HepG2 (cell line): ENCODE measurements around the gene CDC14B. TPM values are rescaled to one million over a fixed set of nuclear protein-coding genes. Genes with fewer than 3 reads are reported as not detected.

ENCODE experiments used
- CHCHD3 ChIP-seq: sonication (generic); formaldehyde crosslinking; IDR thresholded peaks from 2 replicates; pipeline ENCODE4 v1.8.0; 2022; ENCODE audit warnings: mild to moderate bottlenecking, missing genetic modification reagents, moderate library complexity
- EHMT2 ChIP-seq: fragments of 200-600 bp; sonication (generic); IDR thresholded peaks from 2 replicates; pipeline ENCODE4 v1.7.0; 2017; ENCODE audit warnings: antibody characterized with exemption, low read depth, low read length, borderline replicate concordance
- EZH2 ChIP-seq: conservative IDR thresholded peaks from 2 replicates; pipeline ENCODE4 v1.6.1; 2012; ENCODE audit warnings: mild to moderate bottlenecking, low read depth, low read length, moderate library complexity
- KDM5B ChIP-seq: sonication (generic); formaldehyde crosslinking; IDR thresholded peaks from 2 replicates; pipeline ENCODE4 v1.4.0; 2020; ENCODE audit warnings: missing genetic modification reagents, mild to moderate bottlenecking, borderline replicate concordance
- KDM6A ChIP-seq: IDR thresholded peaks from 2 replicates; pipeline ENCODE4 v1.6.1; 2016; ENCODE audit warnings: low read depth
- KLF11 ChIP-seq: IDR thresholded peaks from 2 replicates; pipeline ENCODE4 v1.6.1; 2016; ENCODE audit warnings: missing compliant biosample characterization
- MXD1 ChIP-seq: sonication (generic); formaldehyde crosslinking; IDR thresholded peaks from 2 replicates; pipeline ENCODE4 v1.4.0; 2020; ENCODE audit warnings: mild to moderate bottlenecking, missing genetic modification reagents
- RARG ChIP-seq: sonication (generic); formaldehyde crosslinking; IDR thresholded peaks from 2 replicates; pipeline ENCODE4 v1.4.0; 2020; ENCODE audit warnings: low read depth, mild to moderate bottlenecking, missing genetic modification reagents
- YEATS4 ChIP-seq: sonication (generic); formaldehyde crosslinking; IDR thresholded peaks from 2 replicates; pipeline ENCODE4 v1.4.0; 2020; ENCODE audit warnings: missing genetic modification reagents, borderline replicate concordance
- ZFP82 ChIP-seq: sonication (generic); formaldehyde crosslinking; IDR thresholded peaks from 2 replicates; pipeline ENCODE4 v1.5.1; 2020; ENCODE audit warnings: mild to moderate bottlenecking, missing genetic modification reagents, borderline replicate concordance
- ZFYVE20 ChIP-seq: sonication (generic); formaldehyde crosslinking; IDR thresholded peaks from 2 replicates; pipeline ENCODE4 v1.8.0; 2023; ENCODE audit warnings: low read depth, mild to moderate bottlenecking, moderate library complexity, missing genetic modification reagents, borderline replicate concordance
- ZNF225 ChIP-seq: sonication (generic); formaldehyde crosslinking; IDR thresholded peaks from 2 replicates; pipeline ENCODE4 v1.4.0; 2020; ENCODE audit warnings: mild to moderate bottlenecking, missing genetic modification reagents
- ZNF264 ChIP-seq: sonication (generic); formaldehyde crosslinking; IDR thresholded peaks from 2 replicates; pipeline ENCODE4 v1.4.0; 2020; ENCODE audit warnings: missing genetic modification reagents
- ZNF280D ChIP-seq: sonication (generic); formaldehyde crosslinking; IDR thresholded peaks from 2 replicates; pipeline ENCODE4 v1.5.1; 2020; ENCODE audit warnings: mild to moderate bottlenecking, missing genetic modification reagents
- ZNF292 ChIP-seq: sonication (generic); formaldehyde crosslinking; IDR thresholded peaks from 2 replicates; pipeline ENCODE4 v1.8.1; 2022; ENCODE audit warnings: mild to moderate bottlenecking, low read depth, missing genetic modification reagents, borderline replicate concordance
- ZNF33A ChIP-seq: sonication (generic); formaldehyde crosslinking; IDR thresholded peaks from 2 replicates; pipeline ENCODE4 v1.5.1; 2020; ENCODE audit warnings: missing genetic modification reagents, mild to moderate bottlenecking, moderate library complexity, borderline replicate concordance
- ZNF503 ChIP-seq: sonication (generic); formaldehyde crosslinking; IDR thresholded peaks from 2 replicates; pipeline ENCODE4 v1.4.0; 2020; ENCODE audit warnings: missing genetic modification reagents
- polyA plus RNA-seq, 8 experiments: library from polyadenylated mRNA; depleted of rRNA in 3 of 8; stranded (reverse) in 7 of 8; unstranded in 1 of 8; fragments of >200 nt; fragmentation: Illumina TruSeq in 4 of 8; extraction: Trizol in 4 of 8; gene quantifications; 2 replicates each; pipeline versions ENCODE4 v1.2.1 to v1.2.3, GENCODE V29; 2011 to 2016; ENCODE audit warnings: low read depth in 4 of 8, missing spikeins in 1 of 8, mixed read lengths in 1 of 8; ENCODE audit not compliant: insufficient read depth in 1 of 8
- total RNA-seq, 5 experiments: library from RNA; depleted of rRNA; stranded (reverse); fragments of >200 nt; fragmentation: Illumina TruSeq; extraction: Trizol; gene quantifications; 2 replicates each; pipeline ENCODE4 v1.2.3, GENCODE V29; 2016; ENCODE audit warnings: low read depth in 1 of 5
- TF ChIP-seq, protein P1 (sequence below): sonication (generic); formaldehyde crosslinking; IDR thresholded peaks from 2 replicates; pipeline ENCODE4 v1.4.0; 2020; ENCODE audit warnings: low read depth, mild to moderate bottlenecking, missing genetic modification reagents

Gene CDC14B
- total and polyA plus RNA-seq, 2 of the 13 experiments (the other 11 are each of a cell fraction or from before 2014, with no cell fraction given): 25.8 to 33.3 TPM

- TF ChIP-seq ZNF280D (CRISPR knock-in tag) (peak; percentile 46; the same call in 1 of the 2 replicates), ZFYVE20 (CRISPR knock-in tag) (no peak), KDM5B (CRISPR knock-in tag) (peak; percentile 6; the same call in 1 of the 2 replicates), ZNF225 (CRISPR knock-in tag) (no peak), ZFP82 (CRISPR knock-in tag) (0 out of 2 replicates have a peak, but pooled peaks have one; percentile 25), RARG (CRISPR knock-in tag) (no peak), ZNF33A (no peak; the same call in 1 of the 2 replicates), ZNF264 (CRISPR knock-in tag) (peak; percentile 21; the same call in 1 of the 2 replicates), ZNF503 (CRISPR knock-in tag) (peak; percentile 90), EHMT2 (peak; percentile 73; the same call in 1 of the 2 replicates), EZH2 (no peak), ZNF292 (peak; percentile 67; the same call in 1 of the 2 replicates), KLF11 (no peak), MXD1 (no peak), KDM6A (peak; percentile 89), CHCHD3 (CRISPR knock-in tag) (no peak), YEATS4 (CRISPR knock-in tag) (peak; percentile 77; the same call in 1 of the 2 replicates)
- TF ChIP-seq, protein P1, sequence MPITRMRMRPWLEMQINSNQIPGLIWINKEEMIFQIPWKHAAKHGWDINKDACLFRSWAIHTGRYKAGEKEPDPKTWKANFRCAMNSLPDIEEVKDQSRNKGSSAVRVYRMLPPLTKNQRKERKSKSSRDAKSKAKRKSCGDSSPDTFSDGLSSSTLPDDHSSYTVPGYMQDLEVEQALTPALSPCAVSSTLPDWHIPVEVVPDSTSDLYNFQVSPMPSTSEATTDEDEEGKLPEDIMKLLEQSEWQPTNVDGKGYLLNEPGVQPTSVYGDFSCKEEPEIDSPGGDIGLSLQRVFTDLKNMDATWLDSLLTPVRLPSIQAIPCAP (CRISPR knock-in tag): no peak
Measured at GRCh38 chr9:96491079-96491879, 128.4 kb downstream of the CDC14B start (continued).
